Esophagus (tissue), 2 donors: Measurements from ENCODE around the gene DPY19L3. TPM values are rescaled to one million over a fixed set of nuclear protein-coding genes. Genes with fewer than 3 reads are reported as not detected.

ENCODE experiments used
- H3K27ac ChIP-seq, 2 donors: one replicate each; pipeline ENCODE4 v1.5.1; 2013; ENCODE audit warnings: low read depth in 2 of 2, mild to moderate bottlenecking in 2 of 2, inconsistent platforms in 1 of 2, low read length in 1 of 2, moderate library complexity in 1 of 2
- H3K27me3 ChIP-seq, 2 donors: one replicate each; pipeline ENCODE4 v1.6.1; 2013; ENCODE audit warnings: low read length in 2 of 2, control low read depth in 1 of 2, mild to moderate bottlenecking in 1 of 2; ENCODE audit not compliant: insufficient read depth in 2 of 2, control insufficient read depth in 1 of 2
- H3K36me3 ChIP-seq, 2 donors: one replicate each; pipeline ENCODE4 v1.6.1; 2013; ENCODE audit warnings: low read length in 1 of 2; ENCODE audit not compliant: control insufficient read depth in 2 of 2, insufficient read depth in 2 of 2
- H3K4me1 ChIP-seq, 2 donors: one replicate each; pipeline ENCODE4 v1.6.1; 2013; ENCODE audit warnings: low read length in 1 of 2; ENCODE audit not compliant: control insufficient read depth in 2 of 2, insufficient read depth in 2 of 2
- H3K4me3 ChIP-seq, 2 donors: one replicate each; pipeline ENCODE4 v1.5.1; 2013; ENCODE audit warnings: low read length in 2 of 2, mild to moderate bottlenecking in 2 of 2, low read depth in 1 of 2, moderate library complexity in 1 of 2
- H3K9me3 ChIP-seq, 2 donors: one replicate each; pipeline ENCODE4 v1.6.1; 2013; ENCODE audit warnings: mild to moderate bottlenecking in 2 of 2, low read depth in 1 of 2, low read length in 1 of 2, moderate library complexity in 1 of 2; ENCODE audit not compliant: control insufficient read depth in 2 of 2, insufficient read depth in 1 of 2
- WGBS, 2 donors: extraction: QIAGEN DNeasy Blood & Tissue Kit; methylation state at CpG; one replicate each; pipeline ENCODE4 v1.1.7; 2013; 5-methylcytosine and 5-hydroxymethylcytosine counted together
- polyA plus RNA-seq, 2 donors: library from polyadenylated mRNA; stranded (reverse); fragments of 200-250 nt; gene quantifications; one replicate each; pipeline ENCODE4 v1.2.3, GENCODE V29; 2013
- donor health status: healthy with polysubstance abuse.
- donor health status: Bipolar disorder and iron deficiency.

Gene DPY19L3
- polyA plus RNA-seq, 2 donors: 2.9 to 3.1 TPM

DNA sequence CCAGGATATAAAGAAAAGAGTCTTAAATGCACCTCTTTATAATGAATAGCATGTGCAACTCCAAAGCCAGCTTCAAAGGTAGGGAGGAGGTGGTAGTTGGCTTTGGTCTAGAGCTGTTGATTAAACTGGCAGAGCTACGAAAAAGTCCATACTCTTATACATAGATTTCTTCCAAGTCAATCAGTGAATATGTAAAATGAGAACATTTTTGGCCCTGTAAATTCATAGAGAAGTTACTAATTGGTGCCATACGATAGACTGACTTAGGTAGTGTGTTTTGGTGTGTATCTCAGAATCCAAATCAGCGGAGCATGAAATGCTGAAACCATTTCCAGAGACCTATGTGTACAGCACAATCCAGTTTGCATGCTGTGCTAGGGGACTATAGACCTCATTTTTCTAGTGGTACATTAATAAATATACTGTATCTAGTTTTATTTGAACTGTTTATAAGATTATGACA, 17.1 kb upstream of the DPY19L3 start:
- WGBS, 2 donors: 71 to 78% methylated on average over 3 of the region's 3 CpGs
- Histone ChIP-seq H3K27ac (peak overlapping the region in 1 of 2 donors; percentile 22), H3K27me3 (no peaks in the 10 kb centered on the region), H3K4me1 (no peaks in the 10 kb centered on the region), H3K9me3 (no peaks in the 10 kb centered on the region), H3K4me3 (no peak overlapping the region), H3K36me3 (no peaks in the 10 kb centered on the region)

DNA sequence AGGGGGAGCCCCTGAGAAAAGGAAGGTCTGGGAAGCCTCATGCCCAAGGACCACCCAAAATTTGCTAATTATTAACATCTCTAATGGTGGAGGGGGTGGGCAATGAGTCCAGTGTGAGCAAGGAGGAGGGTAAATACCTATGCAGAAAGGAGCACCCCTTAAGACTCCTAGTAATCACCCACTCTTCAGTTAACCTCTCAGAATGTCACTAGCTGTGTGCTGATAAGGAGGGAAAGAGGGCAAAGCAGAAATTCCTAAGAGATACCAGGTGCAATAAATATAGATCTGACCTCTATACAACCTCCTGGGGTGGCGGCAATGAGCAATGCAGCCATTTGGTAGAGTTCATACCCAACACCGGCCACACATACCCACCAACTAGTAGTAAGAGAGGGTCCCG, 12.7 kb upstream of the DPY19L3 start:
- no peaks in the 10 kb centered on the region for H3K4me1 ChIP-seq
- H3K36me3 ChIP-seq: no peaks in the 10 kb centered on the region
- no peak overlapping the region for H3K27ac ChIP-seq

DNA sequence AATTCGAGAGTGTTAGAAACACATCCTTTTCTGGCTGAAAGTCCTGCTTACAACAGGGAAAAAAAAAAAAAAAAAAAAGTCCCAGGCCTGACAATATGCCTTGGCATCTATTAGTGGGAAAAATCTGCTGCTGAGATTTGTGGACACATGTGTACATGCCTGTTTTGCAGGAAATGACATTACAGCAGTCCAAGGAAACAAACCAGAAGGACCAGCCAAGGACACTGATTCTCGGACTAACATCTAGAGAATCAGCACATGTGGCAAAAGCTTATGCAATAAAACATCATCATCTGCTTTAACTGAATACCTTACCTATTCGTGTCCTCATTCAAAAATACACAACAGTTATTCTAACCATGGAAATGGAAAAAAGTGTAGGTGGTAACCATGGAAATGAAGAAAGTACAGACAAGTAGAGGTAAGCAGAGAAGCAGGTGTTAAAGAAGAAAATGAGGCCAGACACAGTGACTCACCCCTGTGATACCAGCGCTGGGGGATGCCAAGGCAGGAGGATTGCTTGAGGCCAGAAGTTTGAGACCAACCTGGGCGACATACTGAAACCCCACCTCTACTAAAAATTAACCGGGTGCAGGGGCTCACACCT, 9.4 kb upstream of the DPY19L3 start:
- Histone ChIP-seq H3K27ac (no peak overlapping the region), H3K9me3 (no peaks in the 10 kb centered on the region), H3K27me3 (no peaks in the 10 kb centered on the region), H3K4me1 (no peaks in the 10 kb centered on the region), H3K36me3 (no peaks in the 10 kb centered on the region), H3K4me3 (no peak overlapping the region)
- 69% methylated on average over 6 of the region's 6 CpGs for WGBS, 2 donors

More for the DNA sequence above, 12.7 kb upstream of the DPY19L3 start:
- WGBS, 2 donors: 89 to 92% methylated on average over 3 of the region's 3 CpGs
- no peak overlapping the region for H3K4me3 ChIP-seq
- no peaks in the 10 kb centered on the region for H3K9me3 ChIP-seq
- no peaks in the 10 kb centered on the region for H3K27me3 ChIP-seq

DNA sequence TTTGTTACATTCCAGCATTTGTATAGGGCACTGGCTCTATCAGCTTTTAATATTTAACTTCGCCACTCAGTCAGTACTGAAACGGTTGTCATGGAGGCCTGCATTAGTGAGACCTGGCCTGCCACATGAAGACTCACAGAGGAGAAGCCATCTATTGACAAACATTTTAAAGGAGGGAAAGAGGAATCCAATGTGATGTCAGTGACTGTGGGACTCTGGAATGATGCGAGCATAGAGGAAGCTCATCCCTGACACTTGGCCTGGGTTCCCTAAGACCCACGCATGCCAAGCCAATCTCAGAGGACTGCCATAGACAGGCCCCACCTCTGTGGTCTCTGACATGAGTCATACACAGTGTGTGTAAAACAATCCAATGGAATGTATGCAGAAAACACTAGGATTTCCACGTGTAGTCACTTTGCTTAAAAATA, 7.9 kb upstream of the DPY19L3 start:
- WGBS, 2 donors: 67% methylated on average over 5 of the region's 5 CpGs
- no peaks in the 10 kb centered on the region for H3K9me3 ChIP-seq
- no peaks in the 10 kb centered on the region for H3K27me3 ChIP-seq
- no peaks in the 10 kb centered on the region for H3K36me3 ChIP-seq
- H3K4me3 ChIP-seq: no peak overlapping the region
- H3K4me1 ChIP-seq: no peaks in the 10 kb centered on the region
- H3K27ac ChIP-seq: no peak overlapping the region

DNA sequence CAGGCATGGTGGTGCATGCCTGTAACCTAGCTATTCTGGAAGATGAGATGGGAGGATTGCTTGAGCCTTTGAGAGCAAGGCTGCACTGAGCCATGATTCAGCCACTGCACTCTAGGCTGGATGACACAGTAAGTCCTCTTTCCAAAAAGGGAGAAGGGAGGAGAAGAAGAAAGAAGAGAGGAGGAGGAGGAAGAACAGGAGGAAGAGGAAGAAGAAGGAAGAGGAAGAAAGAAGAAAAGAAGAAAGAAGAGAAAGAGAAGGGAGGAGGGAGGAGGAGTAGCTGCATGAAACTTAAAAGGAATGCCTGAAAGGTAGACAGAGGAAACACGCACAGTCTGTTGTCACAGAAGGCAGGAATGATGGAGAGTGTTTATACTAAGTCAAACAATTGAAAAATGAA, 3.6 kb upstream of the DPY19L3 start:
- no peaks in the 10 kb centered on the region for H3K27me3 ChIP-seq
- H3K9me3 ChIP-seq: no peaks in the 10 kb centered on the region
- no peak overlapping the region for H3K27ac ChIP-seq
- H3K4me1 ChIP-seq: no peaks in the 10 kb centered on the region
- no peak overlapping the region for H3K4me3 ChIP-seq
- H3K36me3 ChIP-seq: no peaks in the 10 kb centered on the region
- 93 to 96% methylated on average over 1 of the region's 1 CpG for WGBS, 2 donors

DNA sequence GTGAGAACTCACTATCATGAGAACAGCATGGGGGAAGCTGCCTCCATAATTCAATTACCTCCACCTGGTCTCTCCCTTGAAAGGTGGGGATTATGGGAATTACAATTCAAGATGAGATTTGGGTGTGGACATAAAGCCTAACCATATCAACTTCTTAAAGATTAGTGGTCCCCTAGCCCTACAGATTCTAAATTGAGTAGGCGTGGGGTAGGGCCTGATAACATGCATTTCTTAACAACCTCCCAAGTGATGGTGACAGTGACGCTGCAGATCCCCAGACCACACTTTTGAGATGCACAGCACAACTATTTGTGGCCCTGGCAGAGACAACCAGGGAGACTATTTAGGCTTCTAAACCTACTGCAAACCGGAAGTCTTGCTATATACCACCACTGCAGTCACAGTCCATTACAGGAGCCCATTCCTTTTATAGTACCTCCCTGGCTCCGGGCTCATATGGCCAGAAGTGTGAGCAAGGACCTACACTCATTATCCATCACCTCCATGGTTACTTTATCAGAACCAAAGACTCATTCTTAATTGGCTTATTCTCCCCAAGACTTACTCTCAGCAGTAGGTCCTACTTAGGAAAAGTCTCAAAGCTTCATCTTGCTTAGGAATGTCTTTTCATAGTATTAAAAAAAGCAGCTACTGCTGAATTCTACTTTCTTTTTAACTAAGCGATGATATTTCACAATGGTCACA, 2.1 kb upstream of the DPY19L3 start:
- Histone ChIP-seq H3K4me1 (no peaks in the 10 kb centered on the region), H3K27ac (no peak overlapping the region), H3K27me3 (no peaks in the 10 kb centered on the region), H3K36me3 (no peaks in the 10 kb centered on the region), H3K4me3 (no peak overlapping the region), H3K9me3 (no peaks in the 10 kb centered on the region)
- WGBS, 2 donors: 91 to 92% methylated on average over 5 of the region's 5 CpGs

DNA sequence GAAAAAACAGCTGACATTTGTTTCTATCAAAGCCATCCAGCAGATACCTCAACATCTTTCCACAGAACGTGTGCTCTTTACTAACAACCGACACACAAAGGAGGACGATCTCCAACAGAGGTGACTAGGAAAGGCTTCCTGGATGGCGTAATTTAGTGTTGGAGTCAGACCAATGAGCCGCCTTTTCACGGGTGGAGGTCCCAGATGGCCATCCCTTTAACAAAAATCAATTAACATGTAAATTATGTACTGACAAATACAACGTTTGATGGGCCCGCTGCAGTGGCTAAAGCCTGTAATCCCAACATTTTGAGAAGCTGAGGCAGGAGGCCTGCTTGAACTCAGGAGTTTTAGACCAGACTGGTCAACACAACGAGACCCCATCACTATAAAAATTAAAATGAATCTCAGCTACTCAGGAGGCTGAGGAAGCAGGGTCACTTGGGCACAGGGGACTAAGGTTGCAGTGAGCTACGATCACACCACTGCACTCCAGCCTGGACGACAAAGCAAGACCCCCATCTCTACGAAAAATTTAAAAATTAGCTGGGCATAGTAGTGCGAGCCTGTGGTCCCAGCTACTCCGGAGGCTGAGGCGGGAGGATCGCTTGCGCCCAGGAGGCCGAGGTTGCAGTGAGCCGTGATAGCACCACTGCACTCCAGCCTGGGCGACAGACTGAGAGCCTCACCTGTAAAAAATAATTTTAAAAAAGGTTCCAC, 1.2 kb upstream of the DPY19L3 start:
- H3K9me3 ChIP-seq: no peaks in the 10 kb centered on the region
- H3K4me3 ChIP-seq: peak overlapping the region in 1 of 2 donors; percentile 87
- WGBS, 2 donors: 63 to 68% methylated on average over 20 of the region's 20 CpGs
- H3K36me3 ChIP-seq: no peaks in the 10 kb centered on the region
- no peaks in the 10 kb centered on the region for H3K4me1 ChIP-seq
- H3K27ac ChIP-seq: no peak overlapping the region
- no peaks in the 10 kb centered on the region for H3K27me3 ChIP-seq

DNA sequence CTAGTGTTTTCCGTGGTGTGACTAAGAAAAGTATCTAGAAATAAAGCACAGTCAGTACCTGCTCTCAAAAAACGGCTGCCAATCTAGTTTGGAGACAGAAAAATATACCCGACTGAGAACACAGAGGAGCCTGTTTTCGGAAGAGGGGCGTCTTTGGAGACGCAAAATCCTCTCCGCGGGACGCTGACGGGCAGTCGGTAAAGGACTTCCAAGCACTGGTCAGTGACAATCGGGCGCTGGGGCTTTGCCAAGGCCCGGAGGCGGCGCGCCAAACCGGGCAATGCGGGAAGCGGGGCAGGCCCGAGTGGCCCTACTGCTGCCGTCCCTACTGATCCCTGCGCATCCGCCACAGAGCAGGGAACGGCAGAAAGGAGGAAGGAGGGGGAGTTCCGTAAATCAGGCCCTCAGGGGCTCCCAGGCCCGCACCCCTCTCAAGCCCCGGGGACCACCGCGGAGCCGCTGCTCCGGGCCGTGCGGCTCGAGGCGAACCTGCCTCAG, 588 bp upstream of the DPY19L3 start:
- Histone ChIP-seq H3K27me3 (no peaks in the 10 kb centered on the region), H3K9me3 (no peaks in the 10 kb centered on the region), H3K4me3 (peak overlapping the region; percentile 87 to 96), H3K4me1 (no peaks in the 10 kb centered on the region), H3K36me3 (no peaks in the 10 kb centered on the region), H3K27ac (peak overlapping the region; percentile 98)
- 0 to 1% methylated on average over 35 to 36 of the region's 36 CpGs for WGBS, 2 donors

DNA sequence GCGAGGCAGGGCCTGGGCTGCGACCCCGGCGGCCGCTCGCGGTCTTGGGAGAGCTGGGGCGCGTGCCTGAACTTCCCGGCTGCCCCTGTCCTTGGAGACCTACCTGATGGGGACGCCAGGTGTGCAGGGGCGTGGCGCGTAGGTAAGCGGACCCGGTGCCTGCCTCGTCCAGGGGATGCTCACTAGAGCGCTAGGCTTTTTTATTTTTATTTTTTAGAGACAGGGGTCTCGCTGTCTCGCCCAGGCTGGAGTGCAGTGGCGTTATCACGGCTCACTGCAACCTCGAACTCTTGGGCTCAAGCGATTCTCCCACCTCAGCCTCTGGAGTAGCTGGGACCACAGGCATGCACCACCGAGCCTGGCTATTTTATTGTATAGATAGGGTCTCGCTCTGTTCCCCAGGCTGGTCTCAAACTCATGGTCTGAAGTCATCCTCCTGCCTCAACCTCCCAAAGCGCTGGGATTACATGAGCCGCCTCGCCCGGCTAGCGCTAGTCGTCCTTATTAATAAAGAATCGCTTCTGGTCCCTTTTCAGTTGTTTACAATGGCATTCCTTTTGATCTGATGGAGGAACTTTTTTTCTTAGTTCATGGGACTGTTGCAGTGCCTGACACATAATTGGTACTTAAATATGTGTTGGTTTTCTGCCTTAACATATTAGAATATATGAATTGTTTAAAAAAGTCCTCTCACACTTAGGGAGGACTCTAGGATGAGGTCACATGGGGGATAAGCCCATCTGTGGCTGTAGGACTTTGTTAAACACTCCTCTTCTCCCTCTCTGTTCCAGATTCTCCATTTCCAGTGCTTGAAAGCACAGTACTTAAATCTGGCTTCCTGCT, 812 bp downstream of the DPY19L3 start:
- Histone ChIP-seq H3K9me3 (no peaks in the 10 kb centered on the region), H3K36me3 (no peaks in the 10 kb centered on the region), H3K27me3 (no peaks in the 10 kb centered on the region), H3K4me1 (no peaks in the 10 kb centered on the region), H3K27ac (peak overlapping the region; percentile 98), H3K4me3 (peak overlapping the region; percentile 87 to 96)
- WGBS, 2 donors: 6% methylated on average over 33 of the region's 33 CpGs
